ENCODE measurements around the gene SNX32. TPM values are rescaled to one million over a fixed set of nuclear protein-coding genes. Genes with fewer than 3 reads are reported as not detected.

SNX32 gene
- total and polyA plus RNA-seq, 2 donors (not counting 3 experiments of a cell fraction or from before 2014, with no cell fraction given), result 0.19 TPM; not detected in 1

DNA sequence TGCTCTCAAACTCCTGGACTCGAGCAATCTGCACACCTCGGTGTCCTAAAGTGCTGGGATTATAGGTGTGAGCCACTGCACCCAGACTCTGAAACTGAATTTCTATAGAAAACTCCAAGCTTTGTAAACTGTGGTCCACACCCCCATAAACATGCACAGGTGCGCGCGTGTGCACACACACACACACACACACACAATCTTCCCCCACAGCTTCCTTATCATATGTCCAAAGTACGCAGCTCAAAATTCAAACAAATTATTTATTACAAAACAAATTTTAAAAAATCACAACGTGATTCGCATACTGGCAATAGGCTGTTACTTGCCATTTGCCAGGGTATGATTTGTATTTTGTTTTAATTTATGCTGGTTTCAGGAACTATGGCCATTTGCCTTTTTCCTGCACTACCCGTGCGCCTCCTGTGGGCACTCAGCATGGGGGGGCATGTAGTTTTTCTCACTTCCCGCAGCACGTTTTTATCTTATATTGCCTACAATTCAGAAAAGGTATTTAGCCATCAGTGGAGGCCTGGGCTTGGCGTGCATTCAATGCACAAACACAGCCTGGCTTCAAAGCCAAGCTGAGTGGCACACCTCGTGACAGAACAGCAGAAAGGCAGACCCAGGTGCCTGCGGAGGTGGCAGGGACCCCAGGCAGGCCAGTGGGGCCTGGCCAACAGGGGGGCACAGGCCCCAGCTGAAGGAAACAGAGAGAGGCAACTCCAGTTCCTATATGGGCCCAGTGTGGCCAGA lies 10.8 kb upstream of the SNX32 start:
- dilution Hi-C loops (cut with MboI; ENCODE audit: extremely low pct_ligation_motif_present, low sequenced_read_pairs), result no loop called here
- no peak overlapping the region for H3K9ac ChIP-seq (replicated peaks; ENCODE audit: extremely low read depth, insufficient read depth, low read length)
- H3K79me2 ChIP-seq (ENCODE audit: control insufficient read depth, insufficient read depth, low read length), result no peaks in the 10 kb centered on the region
- H3K9me1 ChIP-seq (replicated peaks; ENCODE audit: control insufficient read depth, extremely low read depth, insufficient read depth, low read length), result no peaks in the 10 kb centered on the region
- BruUV-seq (replicated peaks), result no TSS peak
- H3K4me3 ChIP-seq (replicated peaks in 1 of 3; ENCODE audit: insufficient read depth in 1 of 3, low read depth in 1 of 3, low read length in 3 of 3), result no peak overlapping the region
- H3K27ac ChIP-seq (ENCODE audit: insufficient read depth, low read depth, low read length), result no peak overlapping the region
- H2AFZ ChIP-seq (ENCODE audit: low read depth, low read length), result no peak overlapping the region
- H3K36me3 ChIP-seq (ENCODE audit: control insufficient read depth in 2 of 2, extremely low read depth in 1 of 2, insufficient read depth in 2 of 2, low read length in 2 of 2), result no peaks in the 10 kb centered on the region
- H4K20me1 ChIP-seq (replicated peaks; ENCODE audit: control insufficient read depth, extremely low read depth, insufficient read depth, low read length), result no peaks in the 10 kb centered on the region
- H3K4me1 ChIP-seq (ENCODE audit: control insufficient read depth, extremely low read depth, insufficient read depth, low read length), result no peaks in the 10 kb centered on the region
- H3K4me2 ChIP-seq (ENCODE audit: insufficient read depth, low read length), result no peak overlapping the region
- TF ChIP-seq GATA2 (IDR thresholded peaks at IDR 0.05; ENCODE audit: insufficient read depth, insufficient read length, low read depth, low read length) (no peak), POLR2AphosphoS5 (IDR thresholded peaks at IDR 0.05; ENCODE audit: insufficient read depth, low read depth, low read length) (no peak), POLR2A (IDR thresholded peaks at IDR 0.05; ENCODE audit: low read depth, low read length) (no peak)
- H3K27me3 ChIP-seq (ENCODE audit: control insufficient read depth in 2 of 2, insufficient read depth in 2 of 2, low read length in 2 of 2), result peaks cover 0 to 2% of the 10 kb centered on the region in 2 experiments
- DNase-seq (ENCODE audit: low read depth, low spot score), result no peak
- intact Hi-C loops (cut with micrococcal nuclease), result no loop called here
- H3K9me3 ChIP-seq (replicated peaks; ENCODE audit: control insufficient read depth, insufficient read depth, low read length), result no peaks in the 10 kb centered on the region
- ChIA-PET CTCF (interaction anchor here (0.7 to 2.9 kb wide), 5 partner anchors 37 to 222 kb away, joined by 3 to 10 read pairs (median 7); no protein-coding TSS in a partner anchor), POLR2A (no interaction called here)
- no peak for FAIRE-seq

DNA sequence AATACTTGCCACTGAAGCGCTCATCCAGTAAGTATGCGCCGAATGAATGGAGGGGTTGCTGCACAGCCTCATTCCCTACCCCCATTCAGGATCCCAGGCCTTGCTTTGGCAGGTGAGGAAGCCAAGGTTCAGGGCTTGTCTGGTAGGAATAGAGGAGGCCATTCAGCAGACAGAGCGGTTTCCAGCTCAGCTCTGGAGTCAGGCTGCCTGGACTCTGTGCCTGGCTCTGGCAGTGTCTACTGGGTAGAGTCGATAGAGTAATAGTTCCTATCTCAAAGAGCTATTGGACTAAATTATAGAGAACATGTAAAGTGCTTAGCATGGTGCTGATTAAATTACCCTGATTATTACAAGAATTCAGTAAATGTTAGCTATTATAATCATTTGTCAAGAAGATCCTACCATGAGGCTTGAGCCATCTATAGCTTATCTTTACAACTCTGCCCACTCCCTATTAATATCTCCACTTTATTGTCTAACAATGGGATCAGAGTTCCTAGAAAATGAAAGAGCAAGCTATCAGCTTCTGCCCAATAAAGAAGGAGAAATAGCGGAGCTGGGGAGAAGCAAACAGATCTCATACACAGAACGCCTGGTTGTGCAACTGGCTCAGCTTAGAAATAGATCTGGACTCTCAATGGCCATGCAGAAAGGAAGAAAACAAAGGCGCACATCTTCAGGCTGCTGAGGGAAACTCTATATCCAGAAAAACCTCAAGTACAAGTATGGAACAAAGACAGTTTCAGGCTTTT lies 6.6 kb upstream of the SNX32 start:
- FAIRE-seq (no peak), DNase-seq (ENCODE audit: low read depth, low spot score) (no peak)
- dilution Hi-C loops (cut with MboI; ENCODE audit: extremely low pct_ligation_motif_present, low sequenced_read_pairs), result no loop called here
- no TSS peak for BruUV-seq (replicated peaks)
- intact Hi-C loops (cut with micrococcal nuclease), result no loop called here
- Histone ChIP-seq H2AFZ (ENCODE audit: low read depth, low read length) (no peak overlapping the region), H3K79me2 (ENCODE audit: control insufficient read depth, insufficient read depth, low read length) (no peaks in the 10 kb centered on the region), H3K4me2 (ENCODE audit: insufficient read depth, low read length) (no peak overlapping the region), H3K9me3 (replicated peaks; ENCODE audit: control insufficient read depth, insufficient read depth, low read length) (no peaks in the 10 kb centered on the region), H3K4me1 (ENCODE audit: control insufficient read depth, extremely low read depth, insufficient read depth, low read length) (no peaks in the 10 kb centered on the region), H3K27ac (ENCODE audit: insufficient read depth, low read depth, low read length) (no peak overlapping the region), H3K9me1 (replicated peaks; ENCODE audit: control insufficient read depth, extremely low read depth, insufficient read depth, low read length) (no peaks in the 10 kb centered on the region), H3K9ac (replicated peaks; ENCODE audit: extremely low read depth, insufficient read depth, low read length) (no peak overlapping the region), H3K36me3 (ENCODE audit: control insufficient read depth in 2 of 2, extremely low read depth in 1 of 2, insufficient read depth in 2 of 2, low read length in 2 of 2) (no peaks in the 10 kb centered on the region), H4K20me1 (replicated peaks; ENCODE audit: control insufficient read depth, extremely low read depth, insufficient read depth, low read length) (no peaks in the 10 kb centered on the region), H3K4me3 (replicated peaks in 1 of 3; ENCODE audit: insufficient read depth in 1 of 3, low read depth in 1 of 3, low read length in 3 of 3) (no peak overlapping the region), H3K27me3 (ENCODE audit: control insufficient read depth in 2 of 2, insufficient read depth in 2 of 2, low read length in 2 of 2) (peaks cover 13 to 19% of the 10 kb centered on the region in 2 experiments)
- ChIA-PET POLR2A (interaction anchor here (1.4 kb wide), 1 partner anchor 115 kb away, joined by 4 read pairs; the partner anchor contains the start of gene KAT5), CTCF (interaction anchor here (0.7 to 2.4 kb wide), 8 partner anchors 9 to 121 kb away, joined by 3 to 14 read pairs (median 4); partner anchors contain the start of gene MUS81)
- TF ChIP-seq, protein P1, sequence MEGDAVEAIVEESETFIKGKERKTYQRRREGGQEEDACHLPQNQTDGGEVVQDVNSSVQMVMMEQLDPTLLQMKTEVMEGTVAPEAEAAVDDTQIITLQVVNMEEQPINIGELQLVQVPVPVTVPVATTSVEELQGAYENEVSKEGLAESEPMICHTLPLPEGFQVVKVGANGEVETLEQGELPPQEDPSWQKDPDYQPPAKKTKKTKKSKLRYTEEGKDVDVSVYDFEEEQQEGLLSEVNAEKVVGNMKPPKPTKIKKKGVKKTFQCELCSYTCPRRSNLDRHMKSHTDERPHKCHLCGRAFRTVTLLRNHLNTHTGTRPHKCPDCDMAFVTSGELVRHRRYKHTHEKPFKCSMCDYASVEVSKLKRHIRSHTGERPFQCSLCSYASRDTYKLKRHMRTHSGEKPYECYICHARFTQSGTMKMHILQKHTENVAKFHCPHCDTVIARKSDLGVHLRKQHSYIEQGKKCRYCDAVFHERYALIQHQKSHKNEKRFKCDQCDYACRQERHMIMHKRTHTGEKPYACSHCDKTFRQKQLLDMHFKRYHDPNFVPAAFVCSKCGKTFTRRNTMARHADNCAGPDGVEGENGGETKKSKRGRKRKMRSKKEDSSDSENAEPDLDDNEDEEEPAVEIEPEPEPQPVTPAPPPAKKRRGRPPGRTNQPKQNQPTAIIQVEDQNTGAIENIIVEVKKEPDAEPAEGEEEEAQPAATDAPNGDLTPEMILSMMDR (IDR thresholded peaks at IDR 0.05; ENCODE audit: extremely low read depth in 1 of 2, insufficient read depth in 1 of 2, low read depth in 1 of 2, low read length in 2 of 2), result no peak
- TF ChIP-seq EZH2 (IDR thresholded peaks at IDR 0.05; ENCODE audit: borderline replicate concordance, low read depth, low read length, severe bottlenecking), result no peak
- TF ChIP-seq GATA2 (IDR thresholded peaks at IDR 0.05; ENCODE audit: insufficient read depth, insufficient read length, low read depth, low read length), result no peak
- no peak for TF ChIP-seq FOS (IDR thresholded peaks at IDR 0.05; ENCODE audit: borderline replicate concordance, insufficient read depth, low read length)
- no peak for TF ChIP-seq POLR2A (IDR thresholded peaks at IDR 0.05; ENCODE audit: low read depth, low read length)
- no peak for TF ChIP-seq POLR2AphosphoS5 (IDR thresholded peaks at IDR 0.05; ENCODE audit: insufficient read depth, low read depth, low read length)
- TF ChIP-seq, protein P2, sequence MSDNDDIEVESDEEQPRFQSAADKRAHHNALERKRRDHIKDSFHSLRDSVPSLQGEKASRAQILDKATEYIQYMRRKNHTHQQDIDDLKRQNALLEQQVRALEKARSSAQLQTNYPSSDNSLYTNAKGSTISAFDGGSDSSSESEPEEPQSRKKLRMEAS (IDR thresholded peaks at IDR 0.05; ENCODE audit: insufficient read depth, insufficient read length), result no peak
- TF ChIP-seq JUN (IDR thresholded peaks at IDR 0.05; ENCODE audit: borderline replicate concordance, insufficient read depth, insufficient read length, low read depth), result no peak

Measured in endothelial cell of umbilical vein (primary cell).